SU-DHL-6 (cell line): ENCODE data around the gene PTGIS.

Source experiments
- EZH2phosphoT487 ChIP-seq: fragments of 200-600 bp; sonication (generic), shearing (Covaris generic); conservative IDR thresholded peaks from 2 replicates; pipeline ENCODE4 v1.6.1; 2018; ENCODE audit warnings: mild to moderate bottlenecking, antibody characterized with exemption, low read length, moderate library complexity, mixed read lengths
- TF ChIP-seq, protein P1 (sequence below): fragments of 200-600 bp; sonication (generic); IDR thresholded peaks from one replicate; pipeline ENCODE4 v1.5.1; 2017; ENCODE audit warnings: antibody characterized with exemption, mild to moderate bottlenecking, low read length, moderate library complexity; ENCODE audit not compliant: insufficient read depth, poor library complexity, severe bottlenecking

DNA sequence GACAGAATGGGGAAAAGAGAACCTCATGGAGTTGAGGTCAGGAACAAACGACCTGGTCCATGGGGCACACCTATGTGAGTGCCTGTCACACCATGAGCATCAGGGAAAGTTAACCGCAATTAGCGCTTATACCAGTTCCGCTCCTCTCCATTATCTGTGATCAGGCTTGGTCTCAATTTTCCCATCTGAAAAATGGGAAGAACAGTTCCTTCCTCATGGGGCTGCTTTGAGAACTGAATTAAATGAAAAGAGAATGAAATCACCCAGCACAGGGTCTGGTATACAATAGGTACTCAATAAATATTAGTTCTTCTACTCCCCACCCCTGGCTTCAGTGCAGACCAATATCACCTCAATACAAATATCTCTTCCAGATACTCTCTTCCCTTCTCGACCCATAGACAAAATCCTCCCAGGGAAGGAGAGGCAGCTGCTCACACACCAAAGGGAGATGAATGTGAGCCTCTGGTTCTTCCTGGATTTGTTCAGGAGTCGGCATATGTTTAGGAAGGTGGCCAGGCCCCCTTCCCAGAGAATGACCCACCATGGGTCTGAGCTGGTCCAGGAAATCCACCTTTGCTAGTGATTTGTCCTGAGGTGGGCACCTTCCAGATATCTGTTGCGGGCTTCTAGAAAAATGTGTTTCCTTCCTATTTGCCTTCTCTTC is 2.4 kb upstream of the PTGIS start:
- TF ChIP-seq, protein P1, sequence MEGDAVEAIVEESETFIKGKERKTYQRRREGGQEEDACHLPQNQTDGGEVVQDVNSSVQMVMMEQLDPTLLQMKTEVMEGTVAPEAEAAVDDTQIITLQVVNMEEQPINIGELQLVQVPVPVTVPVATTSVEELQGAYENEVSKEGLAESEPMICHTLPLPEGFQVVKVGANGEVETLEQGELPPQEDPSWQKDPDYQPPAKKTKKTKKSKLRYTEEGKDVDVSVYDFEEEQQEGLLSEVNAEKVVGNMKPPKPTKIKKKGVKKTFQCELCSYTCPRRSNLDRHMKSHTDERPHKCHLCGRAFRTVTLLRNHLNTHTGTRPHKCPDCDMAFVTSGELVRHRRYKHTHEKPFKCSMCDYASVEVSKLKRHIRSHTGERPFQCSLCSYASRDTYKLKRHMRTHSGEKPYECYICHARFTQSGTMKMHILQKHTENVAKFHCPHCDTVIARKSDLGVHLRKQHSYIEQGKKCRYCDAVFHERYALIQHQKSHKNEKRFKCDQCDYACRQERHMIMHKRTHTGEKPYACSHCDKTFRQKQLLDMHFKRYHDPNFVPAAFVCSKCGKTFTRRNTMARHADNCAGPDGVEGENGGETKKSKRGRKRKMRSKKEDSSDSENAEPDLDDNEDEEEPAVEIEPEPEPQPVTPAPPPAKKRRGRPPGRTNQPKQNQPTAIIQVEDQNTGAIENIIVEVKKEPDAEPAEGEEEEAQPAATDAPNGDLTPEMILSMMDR, result no peak
- no peak for TF ChIP-seq EZH2phosphoT487
